ENCODE measurements around the gene IFT81.

- TF ChIP-seq CTCF (IDR thresholded peaks at IDR 0.05; ENCODE audit: low read depth, low read length) (peak; percentile 63), EZH2phosphoT487 (IDR thresholded peaks at IDR 0.05; ENCODE audit: low read depth) (no peak)
Measured at GRCh38 chr12:110102255-110102654, 21.9 kb upstream of the IFT81 start.
